HG03354 (cell line): ENCODE data around the gene SECTM1.

ENCODE experiments used
- ATAC-seq: cut with Tn5 transposase; IDR thresholded peaks from one replicate; pipeline ENCODE4 v1.9.1; 2021; ENCODE audit warnings: mild to moderate bottlenecking; ENCODE audit not compliant: unreplicated experiment, poor library complexity, severe bottlenecking

SECTM1 gene

GRCh38 chr17:82287868-82288801, 45.4 kb downstream of the SECTM1 start:
- ATAC-seq, result no peak

- no peak for ATAC-seq
Observed at GRCh38 chr17:82287013-82287867, 46.3 kb downstream of the SECTM1 start.

- no peak for ATAC-seq
Observed at GRCh38 chr17:82285141-82285540, 48.4 kb downstream of the SECTM1 start.

- ATAC-seq, result no peak
Observed at GRCh38 chr17:82283208-82283749, 50.3 kb downstream of the SECTM1 start.

GRCh38 chr17:82282239-82283207, 51.0 kb downstream of the SECTM1 start:
- ATAC-seq, result no peak

GRCh38 chr17:82281502-82282238, 51.9 kb downstream of the SECTM1 start:
- ATAC-seq, result no peak

- no peak for ATAC-seq
Observed at GRCh38 chr17:82281076-82281475, 52.5 kb downstream of the SECTM1 start.

- no peak for ATAC-seq
Observed at GRCh38 chr17:82280537-82280936, 53.0 kb downstream of the SECTM1 start.

GRCh38 chr17:82278786-82279391, 54.7 kb downstream of the SECTM1 start:
- ATAC-seq, result no peak

GRCh38 chr17:82278308-82278707, 55.3 kb downstream of the SECTM1 start:
- ATAC-seq, result no peak

- no peak for ATAC-seq
Observed at GRCh38 chr17:82277851-82278250, 55.7 kb downstream of the SECTM1 start.

GRCh38 chr17:82276938-82277337, 56.6 kb downstream of the SECTM1 start:
- no peak for ATAC-seq

GRCh38 chr17:82275326-82275725, 58.2 kb downstream of the SECTM1 start:
- ATAC-seq, result no peak

GRCh38 chr17:82274134-82275020, 59.2 kb downstream of the SECTM1 start:
- no peak for ATAC-seq

GRCh38 chr17:82273327-82274133, 60.0 kb downstream of the SECTM1 start, which contains the start of gene CSNK1D:
Gene CSNK1D, minus strand, starts transcription at chr17:82273700. Its CDS starts 319 bp downstream, at chr17:82273381.
- peak; percentile 84 for ATAC-seq
